GM18858 (cell line): Measurements from ENCODE around the gene CIBAR2.

Experiments used
- ATAC-seq: cut with Tn5 transposase; IDR thresholded peaks from one replicate; pipeline ENCODE4 v1.9.1; 2021; ENCODE audit not compliant: unreplicated experiment

The CIBAR2 gene

DNA sequence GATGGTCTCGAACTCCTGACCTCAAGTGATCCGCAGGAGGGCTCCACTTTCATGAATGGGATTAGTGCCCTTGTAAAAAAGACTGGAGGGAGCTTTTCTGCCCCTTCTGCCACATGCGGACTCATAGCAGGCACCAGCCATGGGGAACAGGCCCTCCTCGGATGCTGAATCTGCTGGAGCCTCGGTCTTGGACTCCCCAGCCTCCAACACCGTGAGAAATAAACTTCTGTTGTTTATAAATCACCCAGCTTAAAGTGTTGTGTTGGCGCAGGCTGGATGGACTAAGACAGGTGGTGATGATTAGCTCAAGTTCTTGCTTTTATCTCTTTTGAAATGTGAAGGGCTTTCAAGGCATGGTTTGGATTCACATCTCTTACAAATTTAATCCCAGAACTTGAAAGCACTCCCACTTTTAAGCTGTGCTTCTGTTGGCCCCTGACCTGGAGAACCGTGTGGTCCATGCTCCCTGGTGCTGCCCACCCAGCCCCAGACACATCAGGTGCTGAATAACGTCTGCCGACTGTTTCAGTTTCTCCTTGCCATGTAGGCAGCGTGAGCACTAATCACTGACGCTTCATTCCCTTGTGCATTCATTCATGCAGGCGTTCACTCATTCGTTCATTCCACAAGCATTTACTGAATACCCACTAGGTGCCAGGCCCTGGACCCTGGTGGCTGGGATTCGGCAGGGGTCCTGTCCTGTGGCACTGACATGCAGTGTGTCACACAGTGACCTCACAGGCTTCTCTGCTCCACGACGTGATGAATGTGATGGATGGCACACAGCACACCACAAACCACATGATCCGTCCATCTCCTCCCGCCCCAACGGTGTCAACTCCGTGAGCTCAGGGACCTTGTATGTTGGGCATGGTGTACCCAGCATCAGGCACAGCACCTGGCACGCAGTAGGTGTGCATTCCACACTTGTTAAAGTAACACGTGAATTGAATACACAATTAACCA, 8.9 kb downstream of the CIBAR2 start:
- ATAC-seq: no peak

DNA sequence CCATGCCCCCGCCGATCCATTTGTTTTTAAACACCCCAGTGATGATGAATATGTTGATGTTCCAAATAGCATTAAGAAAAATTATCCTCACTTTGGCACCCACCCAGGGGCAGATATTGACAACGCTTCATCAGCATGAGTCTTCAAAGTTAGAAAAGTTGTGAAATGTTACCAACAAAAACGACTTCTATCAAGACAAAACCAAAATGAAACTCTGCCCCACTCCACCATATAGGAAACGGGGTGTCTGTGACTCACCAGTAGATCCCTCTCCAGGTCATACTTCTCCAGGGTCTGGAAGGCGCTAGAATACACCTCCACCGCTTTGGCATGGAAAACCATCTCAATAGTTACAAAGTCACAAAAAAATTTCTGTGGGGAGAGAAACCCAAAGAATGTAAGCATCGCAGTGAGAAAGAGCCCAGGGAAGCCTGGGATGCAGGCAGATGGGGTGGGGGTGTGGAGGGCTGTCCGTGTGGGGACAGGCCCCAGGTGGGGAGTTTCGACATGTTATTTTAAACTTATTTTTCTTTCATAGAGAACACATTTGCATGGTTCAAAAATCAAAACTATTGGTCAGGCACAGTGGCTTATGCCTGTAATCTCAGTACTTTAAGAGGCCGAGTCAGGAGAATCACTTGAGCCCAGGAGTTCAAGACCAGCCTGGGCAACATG, 10.2 kb downstream of the CIBAR2 start:
- no peak for ATAC-seq

DNA sequence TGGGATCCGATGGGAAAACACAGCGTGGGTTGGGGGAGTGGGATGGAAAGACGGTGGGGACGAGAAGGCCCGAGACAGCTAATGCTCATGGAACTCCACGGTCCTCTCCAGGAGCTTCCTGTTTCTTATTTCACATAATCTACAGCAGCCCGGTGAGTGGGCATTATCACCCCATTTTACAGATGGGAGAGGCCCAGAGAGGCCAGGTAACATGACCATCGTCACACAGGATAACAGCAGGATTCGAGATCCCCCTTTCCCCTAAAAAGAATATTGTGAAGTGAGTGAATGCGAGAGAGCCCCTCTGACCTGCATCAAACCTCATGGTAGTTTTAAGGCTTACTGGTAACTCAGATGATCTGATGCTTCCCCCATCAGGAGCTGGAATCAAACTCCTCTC, 12.0 kb downstream of the CIBAR2 start:
- no peak for ATAC-seq

DNA sequence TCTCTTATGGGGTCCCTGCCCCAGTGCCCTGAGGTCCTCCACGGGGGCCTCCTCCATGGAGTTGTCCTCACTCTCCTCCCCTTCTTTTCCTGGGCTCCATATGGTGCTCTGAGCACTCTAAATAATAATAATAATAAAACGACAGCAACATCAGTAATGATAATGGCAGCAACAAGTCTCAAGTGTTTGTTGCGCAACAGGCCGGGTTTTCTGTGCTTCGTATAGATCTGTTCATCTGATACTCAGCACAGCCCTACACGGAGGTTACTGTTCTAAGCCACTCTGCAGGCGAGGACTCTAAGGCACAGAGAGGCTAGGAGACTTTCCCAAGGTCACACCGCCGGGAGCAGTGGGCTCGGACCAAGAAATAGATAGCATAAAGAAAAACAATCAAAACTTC, 13.7 kb downstream of the CIBAR2 start:
- no peak for ATAC-seq

DNA sequence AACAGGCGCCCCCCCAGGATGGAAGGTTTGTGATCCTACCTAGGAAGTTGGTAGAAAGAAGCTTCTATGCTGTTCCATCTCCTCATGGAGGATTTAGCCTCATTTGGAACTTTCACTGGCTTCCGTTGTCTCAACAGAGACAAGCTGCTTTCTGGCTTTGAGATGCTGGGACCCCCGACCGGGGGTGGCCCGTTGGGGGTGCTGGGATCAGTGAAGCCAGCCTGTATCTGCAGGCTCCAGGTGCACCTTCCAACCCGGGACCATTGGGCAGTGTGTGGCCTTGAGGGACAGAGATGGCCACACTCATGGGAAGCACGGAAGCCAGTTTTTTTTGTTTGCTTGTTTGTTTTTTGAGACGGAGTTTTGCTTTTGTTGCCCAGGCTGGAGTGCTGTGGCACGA, 15.4 kb downstream of the CIBAR2 start:
- ATAC-seq: no peak

DNA sequence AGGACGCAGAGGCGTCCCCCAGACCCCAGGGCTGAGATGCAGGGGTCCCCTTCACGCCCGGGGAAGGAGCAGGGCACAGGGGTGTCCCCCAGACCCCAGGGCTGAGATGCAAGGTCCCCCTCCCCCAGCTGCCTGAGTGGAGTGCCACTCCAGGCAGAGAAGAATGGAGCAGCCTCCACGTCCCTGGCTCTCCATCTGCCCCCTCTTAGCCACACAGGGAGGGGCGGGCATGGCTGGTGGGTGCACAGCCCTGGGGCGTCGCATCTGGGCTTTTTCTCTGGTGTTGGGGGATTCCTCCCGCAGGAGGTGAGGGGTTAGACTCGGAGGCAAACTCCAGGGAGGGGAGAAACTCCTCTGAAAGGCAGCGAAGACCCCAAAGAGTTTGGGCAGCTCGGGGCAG, 17.5 kb downstream of the CIBAR2 start:
- no peak for ATAC-seq

DNA sequence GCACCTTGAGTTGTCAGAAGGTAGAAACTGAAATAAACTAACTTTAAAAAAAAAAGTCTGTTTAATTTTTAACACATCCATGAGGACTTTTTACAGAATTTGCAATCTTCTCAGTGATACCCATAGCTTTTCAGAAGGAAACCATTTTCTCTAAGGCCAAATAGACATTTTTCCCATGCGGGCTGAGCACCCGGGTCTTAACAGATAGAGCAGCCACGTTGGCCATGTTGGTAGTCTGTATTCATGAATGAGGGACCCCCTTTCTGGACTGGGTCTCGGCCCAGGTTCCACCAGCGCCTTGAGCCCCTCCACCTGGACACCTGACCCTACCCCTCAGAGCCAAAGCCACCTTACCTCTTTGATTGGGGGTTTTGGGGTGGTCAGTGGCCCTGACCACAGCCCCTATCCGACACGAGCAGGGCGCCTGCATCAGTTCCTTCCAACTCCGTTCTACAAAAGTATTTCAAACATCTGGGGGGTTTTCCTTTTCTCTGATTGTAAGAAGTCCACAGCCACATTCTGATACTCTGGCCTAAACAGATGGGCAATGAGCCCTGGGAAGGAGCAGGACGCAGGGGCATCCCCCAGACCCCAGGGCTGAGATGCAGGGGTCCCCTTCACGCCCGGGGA, 18.0 kb downstream of the CIBAR2 start:
- ATAC-seq: no peak

DNA sequence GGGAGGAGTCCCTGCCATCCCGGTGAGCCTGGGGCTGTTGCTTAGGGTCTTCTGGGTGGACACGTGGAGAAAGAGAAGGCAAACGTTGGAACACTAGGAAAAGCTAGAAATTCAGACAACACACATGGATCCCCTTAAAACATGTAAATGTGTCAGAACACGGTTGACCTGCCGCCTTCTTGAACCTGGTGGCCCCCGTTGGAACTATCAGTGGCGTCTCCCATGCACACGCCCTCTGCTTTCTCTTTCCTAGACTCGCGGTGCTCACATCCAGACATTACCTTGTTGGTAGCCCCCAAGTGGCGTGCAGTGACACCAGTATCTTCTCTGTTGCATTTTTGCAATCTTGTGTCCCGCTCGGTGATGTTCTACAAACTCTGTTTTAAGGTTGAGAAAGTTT, 18.6 kb downstream of the CIBAR2 start:
- no peak for ATAC-seq

DNA sequence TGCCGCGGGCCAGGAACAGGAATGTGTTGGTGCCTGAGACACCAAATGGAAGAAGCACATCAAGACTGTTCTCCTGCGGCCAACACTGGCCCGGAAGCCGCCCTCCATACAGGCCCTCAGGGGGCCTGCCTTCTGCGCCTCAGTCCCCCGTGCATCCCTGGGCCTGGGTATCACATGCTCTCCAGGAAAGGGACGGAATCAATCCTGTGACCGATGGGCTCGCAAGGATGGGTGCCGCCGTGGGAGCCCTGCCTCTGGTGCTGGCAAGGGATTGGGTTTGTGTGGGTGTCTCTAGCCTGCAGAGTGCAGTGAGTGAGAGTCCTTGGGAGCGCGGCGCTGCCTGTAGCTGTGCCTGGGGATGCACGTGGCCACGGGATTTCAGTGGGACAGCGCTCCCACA, 19.4 kb downstream of the CIBAR2 start:
- no peak for ATAC-seq

DNA sequence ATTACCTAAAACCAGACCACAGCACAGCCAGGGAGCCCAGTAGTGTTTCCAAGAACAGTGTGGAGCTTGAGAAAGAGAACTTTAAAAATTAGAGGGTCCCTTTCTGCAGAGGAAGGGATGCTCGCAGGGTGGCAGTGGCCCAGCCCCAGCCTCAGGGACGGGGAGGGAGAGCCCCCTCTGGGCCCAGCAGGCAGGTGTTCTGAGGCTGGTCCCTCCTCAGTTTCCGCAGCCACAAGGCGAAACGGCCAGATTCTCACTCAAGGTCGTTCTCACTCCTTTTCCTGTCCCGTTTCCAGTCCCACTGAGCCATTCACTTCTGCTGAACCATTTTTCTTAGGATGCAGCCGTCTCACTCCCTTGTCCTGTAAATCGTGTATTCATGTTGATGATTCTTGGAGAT, 20.0 kb downstream of the CIBAR2 start:
- ATAC-seq: no peak

DNA sequence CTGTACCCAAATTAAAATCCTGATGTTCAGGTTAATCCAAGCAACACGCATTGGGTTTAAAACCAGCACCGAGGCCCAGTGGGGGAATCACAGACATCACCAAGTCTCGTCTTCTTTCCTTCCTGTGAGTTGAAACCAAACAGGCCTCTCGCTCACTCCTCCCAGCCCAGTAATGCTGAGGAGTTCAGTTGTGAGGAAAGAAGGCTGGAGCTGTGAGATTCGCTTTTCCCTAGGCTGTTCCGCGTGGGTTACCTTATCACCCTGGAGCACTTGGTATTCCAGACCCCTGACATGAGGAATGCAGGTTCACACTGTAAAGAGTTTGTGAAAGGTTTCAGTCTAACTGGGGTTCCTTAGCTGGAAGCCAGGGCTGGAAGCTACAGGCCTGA, 20.8 kb downstream of the CIBAR2 start:
- ATAC-seq: no peak

DNA sequence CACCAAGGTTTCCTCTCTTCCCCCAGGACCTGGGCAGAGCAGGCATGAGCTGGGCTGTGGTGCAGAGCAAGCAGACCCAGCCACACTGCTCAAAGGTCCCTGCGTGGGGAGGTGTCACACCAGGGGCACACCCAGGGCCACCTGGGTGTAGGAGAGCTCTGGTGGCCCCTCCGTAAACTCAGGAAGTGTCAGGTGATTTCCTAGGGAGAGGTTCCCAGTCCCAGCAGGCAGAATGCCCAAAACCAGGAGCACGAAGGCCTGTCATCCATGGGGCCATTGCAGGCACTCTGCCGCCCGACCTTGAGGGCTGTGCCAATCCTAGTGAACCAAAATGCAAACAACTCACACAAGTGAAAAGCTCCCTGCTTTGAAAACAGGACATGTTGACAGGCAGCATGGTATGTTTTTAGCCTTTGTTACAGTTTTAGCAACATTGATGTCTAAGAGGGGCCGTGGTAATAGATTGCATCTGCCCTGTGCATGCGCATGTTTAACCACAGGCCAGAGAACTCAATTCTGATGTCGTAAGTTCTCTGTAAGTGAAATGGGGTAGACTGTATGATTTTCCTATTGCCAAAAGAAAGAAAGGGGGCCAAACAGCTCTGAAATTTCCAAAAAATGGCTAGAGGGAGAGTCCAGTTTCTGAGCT, 21.3 kb downstream of the CIBAR2 start:
- no peak for ATAC-seq

DNA sequence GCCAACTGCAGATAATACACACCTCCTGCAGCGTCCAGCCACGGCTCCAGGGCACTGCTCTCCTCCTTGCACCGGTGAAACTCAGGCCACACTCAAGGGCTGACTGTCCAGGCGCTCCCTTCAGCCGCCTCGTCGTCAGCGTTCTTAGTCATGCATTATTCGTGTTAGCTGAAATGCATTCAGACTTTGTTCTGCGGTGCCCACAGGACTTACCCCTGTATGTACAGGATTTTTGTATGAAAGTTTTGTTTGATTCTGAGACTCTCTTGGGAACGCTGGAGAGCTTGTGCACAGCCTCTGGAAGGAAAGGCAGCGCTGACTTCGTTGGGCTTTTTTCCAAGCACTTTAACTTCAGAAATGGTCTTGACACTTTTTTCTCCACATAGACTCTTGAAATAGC, 22.1 kb downstream of the CIBAR2 start:
- no peak for ATAC-seq

DNA sequence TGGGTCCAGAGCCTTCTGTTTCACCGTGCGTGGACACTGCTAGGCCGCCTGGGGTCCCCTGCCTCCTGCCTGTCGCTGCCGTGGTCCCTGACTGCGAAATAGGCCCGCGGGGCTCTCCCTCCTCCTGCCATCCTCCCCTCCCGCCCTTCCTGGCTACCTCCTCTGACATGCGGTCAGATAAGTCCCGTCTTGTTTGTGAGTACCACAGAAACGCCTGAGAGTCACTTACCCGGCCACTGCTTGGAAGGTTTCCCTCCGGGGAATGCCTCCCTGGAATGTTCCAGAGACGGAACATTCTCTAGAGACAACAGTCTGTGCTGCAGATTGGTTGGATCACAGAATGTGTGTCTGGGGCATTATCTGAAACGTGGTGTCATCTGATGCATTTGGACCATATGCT, 22.7 kb downstream of the CIBAR2 start:
- no peak for ATAC-seq

DNA sequence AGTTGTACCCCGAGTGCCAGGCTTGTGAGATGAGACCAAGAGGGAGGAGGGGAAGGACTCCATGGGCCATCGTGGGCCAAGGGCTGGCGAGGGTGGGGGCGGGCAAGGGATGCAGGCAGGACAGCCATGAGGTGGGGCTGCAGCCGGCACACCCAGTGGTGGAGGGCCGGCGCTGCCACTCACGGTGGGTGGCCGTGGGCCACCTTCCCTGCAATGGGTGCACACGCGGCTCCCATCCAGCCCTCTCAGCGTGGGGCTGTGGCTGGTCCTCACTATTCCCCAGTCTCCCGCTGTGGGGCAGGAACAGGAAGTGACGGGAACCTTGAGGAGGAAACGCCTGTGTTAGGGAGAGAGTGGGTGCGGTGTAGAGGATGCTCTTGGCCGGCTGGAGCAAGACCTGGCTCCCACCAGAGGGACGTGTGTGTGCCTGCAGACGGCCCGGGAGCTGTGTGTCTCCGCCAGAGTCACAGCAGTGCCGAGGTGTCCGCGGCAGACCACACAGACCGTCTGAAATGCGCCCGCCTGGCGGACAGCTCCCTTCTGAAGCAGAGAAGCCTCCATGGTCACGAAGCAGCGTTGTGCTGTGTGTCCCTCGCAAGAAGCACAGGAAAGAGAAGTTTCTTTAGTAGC, 23.6 kb downstream of the CIBAR2 start:
- no peak for ATAC-seq

DNA sequence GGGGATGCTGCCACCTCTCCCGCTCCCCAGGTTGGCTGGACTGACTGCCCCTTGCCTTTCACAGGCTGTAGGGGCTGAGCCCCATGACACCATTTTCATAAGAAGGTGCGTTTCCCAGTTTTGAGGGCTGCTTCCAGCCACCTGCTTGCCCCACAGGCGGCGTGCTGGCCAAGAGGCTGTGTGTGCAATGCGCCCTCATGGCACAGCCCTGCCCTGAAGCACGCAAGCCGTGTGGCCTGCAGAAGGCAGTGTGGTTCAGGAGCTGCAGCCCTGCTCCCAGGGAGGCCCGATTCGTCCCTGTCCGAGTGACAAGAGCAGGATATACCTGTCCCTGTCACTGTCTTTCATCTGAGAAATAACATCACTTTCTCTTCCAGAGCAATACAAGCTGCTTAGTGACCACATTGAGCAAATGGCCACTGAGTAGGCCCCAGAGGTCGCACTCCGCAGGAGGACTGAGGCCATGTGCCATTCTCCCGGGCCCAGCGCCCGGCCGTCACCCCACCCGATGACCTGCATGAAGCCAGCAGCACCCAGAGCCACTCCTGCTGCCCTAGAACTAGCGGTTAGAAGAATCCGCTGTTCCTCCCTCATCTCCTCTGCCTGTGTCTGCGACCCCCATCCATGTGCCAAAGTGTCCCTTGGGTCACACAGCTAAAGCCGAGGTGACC, 24.2 kb downstream of the CIBAR2 start:
- no peak for ATAC-seq

DNA sequence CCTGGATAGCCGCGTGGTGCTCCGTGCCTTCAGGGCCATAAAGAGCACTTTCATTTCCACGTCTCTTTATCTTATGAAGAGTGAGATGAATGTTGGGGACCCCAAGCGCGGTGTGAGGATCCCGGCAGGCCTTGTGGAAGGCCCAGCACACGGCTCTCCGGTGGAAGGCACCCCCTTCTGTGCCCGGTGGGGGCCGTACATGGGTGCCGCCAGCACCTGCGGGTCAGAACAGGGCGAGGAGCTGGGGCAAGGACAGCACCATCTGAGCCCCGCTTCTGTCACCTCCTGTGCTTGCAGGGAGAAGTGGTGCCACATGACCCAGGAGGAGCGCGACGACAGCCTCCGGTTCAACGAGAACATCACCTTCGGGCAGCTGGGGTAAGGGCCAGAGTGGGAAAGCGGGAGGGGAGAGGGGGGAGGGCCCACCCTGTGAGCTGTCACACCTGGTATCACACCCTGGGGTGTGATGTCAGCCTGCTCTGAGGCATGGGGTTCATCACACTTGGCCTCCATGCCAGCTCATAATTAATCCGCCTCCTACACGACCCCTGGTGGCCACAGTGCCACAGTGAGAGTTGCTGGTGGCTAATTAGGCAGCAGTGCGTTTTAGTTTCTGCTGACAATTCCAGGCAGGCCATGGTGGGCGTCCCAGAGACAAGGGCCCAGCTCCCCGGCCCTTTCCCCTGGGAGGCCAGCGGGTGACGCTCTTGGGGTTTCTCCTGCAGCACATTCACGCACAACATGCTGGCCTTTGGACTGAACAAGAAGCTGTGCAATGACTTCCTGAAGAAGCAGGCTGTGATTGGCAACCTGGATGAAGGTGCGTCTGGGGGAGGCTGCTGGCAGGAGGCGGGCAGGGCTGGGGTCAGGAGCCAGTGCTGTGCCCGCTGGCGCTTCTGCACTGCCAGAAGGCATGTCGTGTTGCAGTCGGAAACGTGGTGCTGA, 25.7 kb downstream of the CIBAR2 start:
- no peak for ATAC-seq

DNA sequence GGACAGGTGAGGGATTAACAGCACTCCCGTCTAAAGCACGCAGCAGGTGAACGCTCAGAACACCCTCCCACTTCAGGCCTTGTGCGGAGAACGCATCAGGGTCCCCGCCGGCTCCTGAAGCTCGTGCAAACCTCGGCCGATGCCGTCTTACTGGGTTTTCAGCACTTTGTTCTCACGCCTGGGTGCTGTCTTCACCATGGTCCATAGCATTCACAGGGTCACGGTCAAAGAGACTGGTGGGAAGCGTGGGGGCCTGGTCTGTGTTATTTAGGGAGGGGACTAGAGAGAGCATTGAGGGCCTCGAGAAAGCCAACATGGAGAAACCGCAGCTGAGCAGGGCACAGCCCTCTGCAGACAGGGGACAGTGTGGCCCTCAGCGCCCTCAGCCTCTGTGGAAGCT, 26.6 kb downstream of the CIBAR2 start:
- no peak for ATAC-seq

DNA sequence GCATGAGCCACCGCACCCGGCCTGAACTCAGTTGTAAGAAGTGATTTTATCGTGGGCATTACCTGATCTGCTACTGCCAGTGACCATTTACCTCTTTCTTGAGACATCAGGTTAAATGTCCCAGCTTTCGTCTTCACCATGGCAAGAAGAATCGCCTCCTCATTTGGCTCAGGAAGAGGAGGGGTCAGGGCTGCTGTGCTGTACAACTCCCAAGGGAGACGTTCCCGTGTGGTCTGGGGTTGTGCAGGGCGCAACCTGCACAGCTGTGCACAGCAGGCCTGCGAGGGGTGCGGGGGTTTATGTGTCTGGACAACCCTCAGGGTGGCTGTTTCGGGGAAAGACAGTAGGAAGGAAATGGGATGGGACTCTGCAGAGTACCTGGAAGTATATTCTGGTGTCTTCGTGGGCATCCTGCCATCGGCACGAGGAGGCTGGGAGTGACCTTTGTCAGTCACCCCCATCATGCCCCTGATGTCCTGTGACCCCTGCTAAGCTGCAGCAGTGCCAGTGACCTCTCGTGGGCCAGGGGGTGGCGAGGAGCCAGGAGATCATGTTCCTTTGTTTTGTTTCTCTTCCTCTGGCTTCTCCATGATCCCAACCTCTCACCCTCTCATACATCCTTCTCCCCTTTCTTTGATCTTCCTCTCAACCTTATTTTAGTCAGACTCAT, 27.3 kb downstream of the CIBAR2 start:
- no peak for ATAC-seq
